IMR-90 (cell line): ENCODE measurements around the gene CALML3. TPM values are rescaled to one million over a fixed set of nuclear protein-coding genes. Genes with fewer than 3 reads are reported as not detected.

Experiments
- ATAC-seq: fragments of 200-7000 bp; cut with Tn5 transposase; 2 replicates; pipeline ENCODE4 v1.9.1; 2020; ENCODE audit warnings: low read depth, mild to moderate bottlenecking, moderate library complexity
- BruUV-seq: library from RNA; stranded (reverse); fragments of 400-500 nt; replicated peaks from 2 replicates; lab custom pipeline; 2021; lab: Mats Ljungman, UMichigan
- CTCF ChIA-PET: fragments of 300-600 bp; formaldehyde crosslinking; extraction: SDS; loops from one replicate; lab custom pipeline; 2021; ENCODE audit warnings: antibody characterized with exemption; lab: Yijun Ruan, JAX
- POLR2A ChIA-PET: fragments of 300-600 bp; sonication (Branson Sonifier 250); formaldehyde crosslinking; loops from one replicate; lab custom pipeline; 2022; ENCODE audit warnings: antibody characterized with exemption; ENCODE audit not compliant: unreplicated experiment; lab: Charles Lee
- DNase-seq: peaks from one replicate; pipeline ENCODE4 v3.0.0; 2013
- H2AFZ ChIP-seq: replicated peaks from 2 replicates; pipeline ENCODE3; 2013; ENCODE audit warnings: low read length, mild to moderate bottlenecking; ENCODE audit not compliant: poor library complexity
- H2AK5ac ChIP-seq: 2 replicates; pipeline ENCODE4 v1.6.1; 2013; ENCODE audit warnings: low read depth, low read length, inconsistent platforms
- H2AK9ac ChIP-seq: replicated peaks from 2 replicates; pipeline ENCODE3; 2013; ENCODE audit warnings: mild to moderate bottlenecking, low read depth, low read length, moderate library complexity; ENCODE audit not compliant: poor library complexity
- H2BK120ac ChIP-seq: 2 replicates; pipeline ENCODE4 v1.6.1; 2013; ENCODE audit warnings: low read depth, low read length, inconsistent platforms
- H2BK15ac ChIP-seq: 3 replicates; pipeline ENCODE4 v1.6.1; 2013; ENCODE audit warnings: low read depth, low read length, inconsistent platforms
- H2BK20ac ChIP-seq: 2 replicates; pipeline ENCODE4 v1.6.1; 2013; ENCODE audit warnings: low read depth, mild to moderate bottlenecking, inconsistent platforms, low read length, moderate library complexity
- H2BK5ac ChIP-seq: 2 replicates; pipeline ENCODE4 v1.6.1; 2013; ENCODE audit warnings: mild to moderate bottlenecking, low read depth, low read length, inconsistent platforms; ENCODE audit not compliant: poor library complexity, severe bottlenecking
- H3K14ac ChIP-seq: replicated peaks from 2 replicates; pipeline ENCODE4 v1.6.1; 2013; ENCODE audit warnings: low read depth, low read length, inconsistent platforms
- H3K18ac ChIP-seq: 2 replicates; pipeline ENCODE4 v1.6.1; 2013; ENCODE audit warnings: low read depth, low read length, control low read depth
- H3K23ac ChIP-seq: 2 replicates; pipeline ENCODE4 v1.6.1; 2013; ENCODE audit warnings: low read depth, low read length, inconsistent platforms
- H3K27ac ChIP-seq: 2 replicates; pipeline ENCODE4 v1.5.1; 2013; ENCODE audit warnings: mild to moderate bottlenecking, control low read depth, low read length; ENCODE audit not compliant: insufficient read depth
- H3K27me3 ChIP-seq: 2 replicates; pipeline ENCODE4 v1.6.1; 2013; ENCODE audit warnings: low read length; ENCODE audit not compliant: control insufficient read depth, insufficient read depth
- H3K36me3 ChIP-seq: 2 replicates; pipeline ENCODE4 v1.6.1; 2013; ENCODE audit warnings: low read length, mixed read lengths; ENCODE audit not compliant: control insufficient read depth, insufficient read depth
- H3K4ac ChIP-seq: 2 replicates; pipeline ENCODE4 v1.6.1; 2013; ENCODE audit warnings: low read depth, low read length, inconsistent platforms
- H3K4me1 ChIP-seq: 2 replicates; pipeline ENCODE4 v1.6.1; 2013; ENCODE audit warnings: low read length, mixed read lengths; ENCODE audit not compliant: control insufficient read depth, insufficient read depth
- H3K4me2 ChIP-seq: 2 replicates; pipeline ENCODE4 v1.6.1; 2013; ENCODE audit warnings: low read depth, mild to moderate bottlenecking, control low read depth, low read length, moderate library complexity
- H3K4me3 ChIP-seq: 2 replicates; pipeline ENCODE4 v1.5.1; 2013; ENCODE audit warnings: low read depth, mild to moderate bottlenecking, control low read depth, low read length, moderate library complexity; ENCODE audit not compliant: insufficient read depth
- H3K56ac ChIP-seq: 2 replicates; pipeline ENCODE4 v1.6.1; 2013; ENCODE audit warnings: low read length, inconsistent platforms; ENCODE audit not compliant: insufficient read depth; ENCODE audit errors: extremely low read depth
- H3K79me1 ChIP-seq, 2 experiments: 2 replicates each; pipeline ENCODE4 v1.6.1; 2013; ENCODE audit warnings: low read length in 2 of 2, inconsistent platforms in 1 of 2, low read depth in 1 of 2
- H3K9ac ChIP-seq: 2 replicates; pipeline ENCODE4 v1.6.1; 2013; ENCODE audit warnings: low read depth, low read length, control low read depth
- H3K9me1 ChIP-seq: 2 replicates; pipeline ENCODE4 v1.6.1; 2013; ENCODE audit warnings: low read length, inconsistent platforms; ENCODE audit not compliant: insufficient read depth
- H3K9me3 ChIP-seq: 2 replicates; pipeline ENCODE4 v1.6.1; 2013; ENCODE audit warnings: low read length; ENCODE audit not compliant: control insufficient read depth, insufficient read depth
- H4K20me1 ChIP-seq: 2 replicates; pipeline ENCODE4 v1.6.1; 2013; ENCODE audit warnings: low read length, inconsistent platforms; ENCODE audit not compliant: insufficient read depth
- H4K5ac ChIP-seq: 2 replicates; pipeline ENCODE4 v1.6.1; 2013; ENCODE audit warnings: mild to moderate bottlenecking, low read depth, low read length, control low read depth
- H4K8ac ChIP-seq, 2 experiments: 2 replicates each; pipeline ENCODE4 v1.6.1; 2013; ENCODE audit warnings: low read depth in 2 of 2, low read length in 2 of 2, control low read depth in 1 of 2, inconsistent platforms in 1 of 2
- H4K91ac ChIP-seq: 2 replicates; pipeline ENCODE4 v1.6.1; 2013; ENCODE audit warnings: low read depth, low read length, inconsistent platforms; ENCODE audit not compliant: insufficient read depth
- CEBPB ChIP-seq: IDR thresholded peaks from 2 replicates; pipeline ENCODE4 v1.6.1; 2012; ENCODE audit warnings: low read depth, low read length, improper control_type of control experiment
- MAFK ChIP-seq: IDR thresholded peaks from 2 replicates; pipeline ENCODE4 v1.6.1; 2012; ENCODE audit warnings: low read depth, low read length, improper control_type of control experiment
- SMC3 ChIP-seq: fragments of 150-350 bp; IDR thresholded peaks from 2 replicates; pipeline ENCODE4 v1.6.1; 2016; ENCODE audit warnings: low read depth, mild to moderate bottlenecking, antibody characterized with exemption, low read length, moderate library complexity
- WGBS, 2 experiments: methylation state at CpG; one replicate each; pipeline versions ENCODE4 v1.1.5 to v1.1.7; 2013; ENCODE audit warnings: missing lambda C conversion rate in 2 of 2; ENCODE audit not compliant: insufficient read length in 1 of 2; ENCODE audit errors: extremely low coverage in 2 of 2; 5-methylcytosine and 5-hydroxymethylcytosine counted together
- dilution Hi-C: fragments of 300-500 bp; cut with HindIII; formaldehyde crosslinking; loops from one replicate; pipeline ENCODE4 v1.14.3; 2018; ENCODE audit warnings: low sequenced_read_pairs; ENCODE audit not compliant: unreplicated experiment
- in situ Hi-C: fragments of 300-500 bp; cut with MboI; formaldehyde crosslinking; loops from 3 replicates; pipeline ENCODE4 v1.14.3; 2019; ENCODE audit warnings: low sequenced_read_pairs, inconsistent platforms, mixed read lengths
- intact Hi-C: fragments of 100-400 bp; cut with micrococcal nuclease; formaldehyde crosslinking; loops from 2 replicates; pipeline ENCODE4 v1.10.0; 2022
- polyA plus RNA-seq, 3 experiments: library from polyadenylated mRNA; depleted of rRNA; stranded (reverse); fragments of >200 nt; gene quantifications; 2 replicates each; pipeline ENCODE4 v1.2.3, GENCODE V29; 2012; ENCODE audit warnings: low replicate concordance in 1 of 3
- total RNA-seq: library from RNA; depleted of rRNA; stranded (reverse); fragments of >200 nt; gene quantifications from 2 replicates; pipeline ENCODE4 v1.2.3, GENCODE V29; 2012

Gene CALML3
- total and polyA plus RNA-seq, 2 of the 4 experiments (the other 2 are of a cell fraction): not detected

DNA sequence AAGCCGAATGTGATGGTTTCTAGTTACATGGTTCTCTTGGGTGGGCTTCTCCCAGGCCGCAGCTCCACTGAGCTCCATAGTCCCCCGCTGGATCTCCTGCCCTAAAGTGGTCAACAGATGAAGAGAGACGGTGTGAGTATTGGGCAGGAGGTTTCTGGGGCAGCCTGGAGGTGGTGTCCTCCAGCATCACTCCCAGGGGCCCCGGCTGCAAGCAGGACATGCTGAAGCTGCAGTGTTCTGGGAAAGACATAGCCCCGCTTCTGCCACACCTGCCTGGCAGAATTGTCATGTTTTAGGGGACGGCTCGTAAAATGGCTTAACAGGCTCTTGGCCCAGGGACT, 40.4 kb downstream of the CALML3 start:
- dilution Hi-C loops: no loop called here
- 92% methylated on average over 4 of the region's 8 CpGs; no CpG with 5 or more reads in 1 of the 2 experiments for WGBS, 2 experiments

More for the DNA sequence above, 40.4 kb downstream of the CALML3 start:
- CTCF ChIA-PET: interaction anchor here (1.4 kb wide), 1 partner anchor 16 kb away, joined by 4 read pairs; no protein-coding TSS in a partner anchor
- Histone ChIP-seq H3K27ac (no peak overlapping the region; the same call in 1 of the 2 replicates), H3K56ac (no peak overlapping the region), H3K23ac (no peak overlapping the region), H3K4me1 (peaks cover 23% of the 10 kb centered on the region), H3K9me1 (peaks cover 31% of the 10 kb centered on the region), H3K36me3 (no peaks in the 10 kb centered on the region), H3K14ac (peak overlapping the region; percentile 70), H3K4me3 (no peak overlapping the region), H3K9ac (no peak overlapping the region), H2AK5ac (peak overlapping the region; percentile 41), H2BK20ac (peak overlapping the region; percentile 58), H3K9me3 (no peaks in the 10 kb centered on the region), H4K5ac (no peak overlapping the region), H3K18ac (no peak overlapping the region), H2AK9ac (peak overlapping the region; percentile 83), H3K4ac (peak overlapping the region; percentile 85), H2AFZ (peak overlapping the region; percentile 90), H3K4me2 (no peak overlapping the region), H4K8ac (peak overlapping the region in 1 of 2 experiments; percentile 78; a peak in 2 of 4 replicates), H3K79me1 (peaks cover 0 to 7% of the 10 kb centered on the region in 2 experiments; a peak in 1 of 4 replicates), H4K20me1 (no peaks in the 10 kb centered on the region), H3K27me3 (no peaks in the 10 kb centered on the region), H2BK5ac (peak overlapping the region; percentile 13), H2BK120ac (peak overlapping the region; percentile 91), H4K91ac (0 out of 2 replicates have a peak overlapping the region, but pooled peaks have one; percentile 14), H2BK15ac (peak overlapping the region; percentile 68; the same call in 1 of the 3 replicates)
- intact Hi-C loops (no loop called here), in situ Hi-C loops (no loop called here)
- no TSS peak for BruUV-seq
- POLR2A ChIA-PET: no interaction called here
- ATAC-seq (no peak), DNase-seq (no peak)
- TF ChIP-seq CEBPB: no peak
- no peak for TF ChIP-seq MAFK
- no peak for TF ChIP-seq SMC3
